ENCODE results near the gene NCKAP5L. TPM values are rescaled to one million over a fixed set of nuclear protein-coding genes. Genes with fewer than 3 reads are reported as not detected.

NCKAP5L gene
- total RNA-seq, 1 experiment from 2014 or later = 19.5 TPM

- no peaks in the 10 kb centered on the region for H3K9me3 Mint-ChIP-seq (ENCODE audit: unreplicated experiment)
- Histone ChIP-seq H3K9me3 (no peaks in the 10 kb centered on the region), H3K4me1 (no peaks in the 10 kb centered on the region), H3K36me3 (ENCODE audit: control insufficient read depth, insufficient read depth, low read length) (no peaks in the 10 kb centered on the region; the same call in 1 of the 2 replicates), H3K4me3 (ENCODE audit: low read depth, low read length) (no peak overlapping the region), H3K27me3 (replicated peaks; ENCODE audit: control insufficient read depth, insufficient read depth, low read length) (no peaks in the 10 kb centered on the region)
- no peak for TF ChIP-seq CTCF (IDR thresholded peaks at IDR 0.05; ENCODE audit: insufficient read depth in 1 of 2, low read depth in 1 of 2, low read length in 1 of 2, severe bottlenecking in 1 of 2, unreplicated experiment in 1 of 2)
- intact Hi-C loops (cut with micrococcal nuclease; ENCODE audit: unreplicated experiment) = no loop called here
- BruUV-seq (replicated peaks) = no TSS peak
- H3K4me3 Mint-ChIP-seq (ENCODE audit: unreplicated experiment) = no peak overlapping the region
- no peaks in the 10 kb centered on the region for H3K27me3 Mint-ChIP-seq (ENCODE audit: insufficient read depth, unreplicated experiment)
- H3K4me1 Mint-ChIP-seq (ENCODE audit: low read depth, unreplicated experiment) = no peaks in the 10 kb centered on the region
- POLR2A ChIA-PET = no interaction called here
- H3K27ac Mint-ChIP-seq (ENCODE audit: unreplicated experiment) = no peak overlapping the region
- CTCF ChIA-PET = interaction anchor here (0.6 kb wide), 1 partner anchor 464 kb away, joined by 4 read pairs; no protein-coding TSS in a partner anchor
- DNase-seq = no peak
- peaks cover 13% of the 10 kb centered on the region for H3K36me3 Mint-ChIP-seq (ENCODE audit: insufficient read depth, unreplicated experiment)
Observed at GRCh38 chr12:49794811-49795653, 33.2 kb downstream of the NCKAP5L start.

GRCh38 chr12:49794021-49794420, 34.2 kb downstream of the NCKAP5L start:
- BruUV-seq (replicated peaks) = no TSS peak
- DNase-seq = no peak
- Histone ChIP-seq H3K36me3 (ENCODE audit: control insufficient read depth, insufficient read depth, low read length) (no peaks in the 10 kb centered on the region; the same call in 1 of the 2 replicates), H3K4me3 (ENCODE audit: low read depth, low read length) (no peak overlapping the region), H3K27me3 (replicated peaks; ENCODE audit: control insufficient read depth, insufficient read depth, low read length) (no peaks in the 10 kb centered on the region), H3K9me3 (no peaks in the 10 kb centered on the region), H3K4me1 (no peaks in the 10 kb centered on the region)
- H3K27me3 Mint-ChIP-seq (ENCODE audit: insufficient read depth, unreplicated experiment) = no peaks in the 10 kb centered on the region
- no peak overlapping the region for H3K27ac Mint-ChIP-seq (ENCODE audit: unreplicated experiment)
- H3K4me1 Mint-ChIP-seq (ENCODE audit: low read depth, unreplicated experiment) = no peaks in the 10 kb centered on the region
- no peak for TF ChIP-seq CTCF (IDR thresholded peaks at IDR 0.05; ENCODE audit: insufficient read depth in 1 of 2, low read depth in 1 of 2, low read length in 1 of 2, severe bottlenecking in 1 of 2, unreplicated experiment in 1 of 2)
- ChIA-PET CTCF (no interaction called here), POLR2A (no interaction called here)
- no peak overlapping the region for H3K4me3 Mint-ChIP-seq (ENCODE audit: unreplicated experiment)
- intact Hi-C loops (cut with micrococcal nuclease; ENCODE audit: unreplicated experiment) = no loop called here
- H3K9me3 Mint-ChIP-seq (ENCODE audit: unreplicated experiment) = no peaks in the 10 kb centered on the region
- peaks cover 13% of the 10 kb centered on the region for H3K36me3 Mint-ChIP-seq (ENCODE audit: insufficient read depth, unreplicated experiment)

GRCh38 chr12:49793620-49794019, 34.6 kb downstream of the NCKAP5L start:
- Mint-ChIP-seq H3K4me1 (ENCODE audit: low read depth, unreplicated experiment) (no peaks in the 10 kb centered on the region), H3K4me3 (ENCODE audit: unreplicated experiment) (no peak overlapping the region), H3K36me3 (ENCODE audit: insufficient read depth, unreplicated experiment) (peaks cover 13% of the 10 kb centered on the region), H3K27me3 (ENCODE audit: insufficient read depth, unreplicated experiment) (no peaks in the 10 kb centered on the region), H3K9me3 (ENCODE audit: unreplicated experiment) (no peaks in the 10 kb centered on the region), H3K27ac (ENCODE audit: unreplicated experiment) (no peak overlapping the region)
- CTCF ChIA-PET = no interaction called here
- POLR2A ChIA-PET = no interaction called here
- BruUV-seq (replicated peaks) = no TSS peak
- intact Hi-C loops (cut with micrococcal nuclease; ENCODE audit: unreplicated experiment) = no loop called here
- Histone ChIP-seq H3K36me3 (ENCODE audit: control insufficient read depth, insufficient read depth, low read length) (no peaks in the 10 kb centered on the region; the same call in 1 of the 2 replicates), H3K9me3 (no peaks in the 10 kb centered on the region), H3K4me1 (no peaks in the 10 kb centered on the region), H3K27me3 (replicated peaks; ENCODE audit: control insufficient read depth, insufficient read depth, low read length) (no peaks in the 10 kb centered on the region), H3K4me3 (ENCODE audit: low read depth, low read length) (no peak overlapping the region)
- no peak for DNase-seq
- TF ChIP-seq CTCF (IDR thresholded peaks at IDR 0.05; ENCODE audit: insufficient read depth in 1 of 2, low read depth in 1 of 2, low read length in 1 of 2, severe bottlenecking in 1 of 2, unreplicated experiment in 1 of 2) = no peak

All from Caco-2 (cell line).